Activated naive CD4-positive, alpha-beta T cell treated with anti-CD3 and anti-CD28 coated beads, Interleukin-2, amount 10 ng/mL, durations not matched to agents 7 days and 5 days (primary cell): ENCODE data around the gene CAGE1.

Experiments used
- CTCF ChIA-PET: fragments of 350-600 bp; sonication (Branson Sonifier 250); formaldehyde crosslinking; loops from one replicate; lab custom pipeline; 2021; ENCODE audit warnings: antibody characterized with exemption; lab: Charles Lee
- DNase-seq: peaks from one replicate; pipeline ENCODE4 v3.0.0-alpha.2; 2020
- H3K27ac Mint-ChIP-seq: one replicate; pipeline ENCODE4 v1.8.0; 2021; ENCODE audit warnings: mild to moderate bottlenecking, moderate library complexity, mixed read lengths
- H3K27me3 Mint-ChIP-seq: one replicate; pipeline ENCODE4 v1.8.0; 2021; ENCODE audit warnings: mild to moderate bottlenecking, mixed read lengths
- H3K36me3 Mint-ChIP-seq: one replicate; pipeline ENCODE4 v1.8.0; 2021; ENCODE audit warnings: mixed read lengths
- H3K4me1 Mint-ChIP-seq: one replicate; pipeline ENCODE4 v1.8.0; 2021; ENCODE audit warnings: mixed read lengths
- H3K4me3 Mint-ChIP-seq: one replicate; pipeline ENCODE4 v1.8.0; 2021; ENCODE audit warnings: mild to moderate bottlenecking, moderate library complexity, mixed read lengths
- H3K9me3 Mint-ChIP-seq: one replicate; pipeline ENCODE4 v1.8.0; 2021; ENCODE audit warnings: mixed read lengths

CAGE1 gene

DNA sequence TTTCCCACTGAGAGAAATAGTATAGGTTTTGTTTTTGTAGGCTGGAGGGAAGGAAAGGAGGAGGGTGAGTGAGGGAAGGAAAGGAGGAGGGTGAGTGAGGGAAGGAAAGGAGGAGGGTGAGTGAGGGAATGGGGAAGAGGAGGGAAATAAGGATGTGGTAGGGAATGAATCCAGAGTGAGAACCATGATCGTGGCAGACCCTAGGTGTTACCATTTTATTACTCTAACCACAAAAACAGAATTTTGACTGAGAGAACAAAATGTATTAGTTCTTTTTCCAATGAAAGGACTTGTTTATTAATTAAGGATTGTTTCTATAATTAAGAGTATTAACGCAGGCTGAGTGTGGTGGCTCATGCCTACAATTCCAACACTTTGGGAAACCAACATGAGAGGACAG lies 92.9 kb downstream of the CAGE1 start:
- peaks cover 51% of the 10 kb centered on the region for H3K36me3 Mint-ChIP-seq
- H3K27ac Mint-ChIP-seq: no peak overlapping the region
- no peaks in the 10 kb centered on the region for H3K4me1 Mint-ChIP-seq
- no peaks in the 10 kb centered on the region for H3K27me3 Mint-ChIP-seq
- CTCF ChIA-PET: no interaction called here
- no peaks in the 10 kb centered on the region for H3K9me3 Mint-ChIP-seq
- H3K4me3 Mint-ChIP-seq: no peak overlapping the region
- no peak for DNase-seq

DNA sequence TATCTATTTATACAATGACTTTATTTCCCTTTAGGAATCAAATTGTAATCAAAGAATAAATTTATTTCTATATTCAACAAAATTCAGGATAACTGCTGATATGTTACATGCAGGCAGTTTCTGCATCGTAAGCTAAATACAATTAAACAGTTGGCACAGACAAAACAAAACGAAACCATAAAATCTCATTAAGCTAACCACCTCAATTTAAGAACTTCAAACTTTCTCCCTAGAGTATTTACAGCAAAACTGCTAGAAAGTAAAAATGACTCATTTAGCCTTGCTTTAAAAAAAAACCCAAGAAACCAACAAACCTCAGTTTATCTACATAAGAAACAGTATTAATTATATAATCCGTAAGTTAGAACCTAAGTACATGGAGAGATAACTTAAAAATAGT lies 93.6 kb downstream of the CAGE1 start:
- no peak for DNase-seq
- CTCF ChIA-PET: no interaction called here
- H3K27me3 Mint-ChIP-seq: no peaks in the 10 kb centered on the region

DNA sequence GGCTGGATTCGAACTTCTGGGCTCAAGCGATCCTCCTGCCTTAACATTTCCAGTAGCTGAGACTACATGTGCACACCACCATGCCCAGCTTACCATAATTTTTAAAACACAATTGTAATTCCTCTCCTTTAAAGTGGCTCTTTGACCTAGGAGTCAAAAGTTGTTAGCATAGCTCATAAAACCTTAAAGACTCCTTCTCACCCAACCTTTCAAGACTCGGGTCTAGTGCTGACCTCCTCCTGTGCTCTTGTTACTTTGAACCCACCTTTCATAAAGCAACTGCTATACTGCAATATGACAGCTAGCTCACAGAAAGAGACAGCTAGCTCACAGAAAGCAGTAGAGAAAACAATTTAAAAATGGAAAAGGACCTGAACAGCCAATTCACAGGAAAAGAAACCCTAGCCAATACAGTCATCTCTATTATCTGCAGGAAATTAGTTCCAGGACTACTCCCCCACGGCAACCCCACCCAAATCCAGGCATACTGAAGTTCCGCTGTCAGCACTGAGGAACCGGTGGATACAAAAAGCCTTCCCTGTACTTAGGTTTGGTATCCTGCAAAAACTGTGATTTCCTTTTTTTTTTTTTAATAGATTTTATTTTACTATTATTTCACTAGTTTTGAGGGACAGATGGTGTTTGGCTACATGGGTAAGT lies 96.8 kb downstream of the CAGE1 start:
- H3K9me3 Mint-ChIP-seq: no peaks in the 10 kb centered on the region
- H3K4me1 Mint-ChIP-seq: no peaks in the 10 kb centered on the region
- H3K4me3 Mint-ChIP-seq: no peak overlapping the region
- H3K36me3 Mint-ChIP-seq: peaks cover 50% of the 10 kb centered on the region
- H3K27ac Mint-ChIP-seq: peak overlapping the region; percentile 7
- DNase-seq: no peak
- CTCF ChIA-PET: interaction anchor here (0.7 to 2.2 kb wide), 3 partner anchors 13 to 18 kb away, joined by 3 to 5 read pairs (median 4); no protein-coding TSS in a partner anchor
- no peaks in the 10 kb centered on the region for H3K27me3 Mint-ChIP-seq

More for the DNA sequence above, 93.6 kb downstream of the CAGE1 start:
- H3K4me3 Mint-ChIP-seq: no peak overlapping the region
- H3K9me3 Mint-ChIP-seq: no peaks in the 10 kb centered on the region
- H3K27ac Mint-ChIP-seq: no peak overlapping the region
- peaks cover 44% of the 10 kb centered on the region for H3K36me3 Mint-ChIP-seq
- no peaks in the 10 kb centered on the region for H3K4me1 Mint-ChIP-seq

DNA sequence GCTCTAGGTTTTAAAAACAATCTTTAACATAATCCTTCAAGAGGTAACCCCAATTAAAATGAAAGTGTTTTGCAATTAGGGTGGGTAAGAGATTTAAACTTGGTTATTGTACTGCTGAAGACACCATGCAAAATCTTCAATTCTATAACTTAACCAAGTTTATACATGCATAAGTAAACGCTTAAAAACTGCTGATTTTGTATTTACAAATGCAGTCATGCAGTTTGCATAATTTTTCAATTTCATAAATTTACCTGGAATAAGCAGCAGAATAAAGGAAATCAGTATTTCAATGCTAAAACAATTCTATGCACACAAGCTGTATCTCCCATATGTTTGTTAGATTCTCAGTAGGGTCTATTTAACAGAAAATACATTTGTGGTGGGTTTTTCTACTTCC lies 99.5 kb downstream of the CAGE1 start:
- CTCF ChIA-PET: no interaction called here
- H3K4me1 Mint-ChIP-seq: no peaks in the 10 kb centered on the region
- no peak for DNase-seq
- peaks cover 61% of the 10 kb centered on the region for H3K36me3 Mint-ChIP-seq
- H3K27me3 Mint-ChIP-seq: no peaks in the 10 kb centered on the region
- H3K4me3 Mint-ChIP-seq: no peak overlapping the region
- no peaks in the 10 kb centered on the region for H3K9me3 Mint-ChIP-seq
- H3K27ac Mint-ChIP-seq: no peak overlapping the region

DNA sequence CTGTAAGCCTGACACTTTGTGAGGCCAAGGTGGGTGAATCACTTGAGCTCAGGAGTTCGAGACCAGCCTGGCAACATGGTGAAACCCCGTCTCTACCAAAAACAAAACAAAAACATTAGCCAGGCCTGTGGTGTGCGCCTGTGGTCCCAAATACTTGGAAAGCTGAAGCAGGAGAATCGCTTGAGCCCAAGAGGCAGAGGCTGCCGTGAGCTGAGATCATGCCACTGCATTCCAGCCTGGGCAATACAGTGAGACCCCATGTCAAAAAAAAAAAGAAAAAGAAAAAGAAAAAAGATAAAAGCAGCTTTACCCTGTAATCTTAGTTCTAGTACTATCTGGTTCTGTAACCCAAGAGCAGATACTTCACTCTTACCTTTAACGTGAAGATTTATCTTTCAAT lies 104.1 kb downstream of the CAGE1 start:
- Mint-ChIP-seq H3K36me3 (peaks cover 60% of the 10 kb centered on the region), H3K9me3 (no peaks in the 10 kb centered on the region), H3K27me3 (no peaks in the 10 kb centered on the region), H3K4me1 (peaks cover 18% of the 10 kb centered on the region), H3K4me3 (no peak overlapping the region), H3K27ac (no peak overlapping the region)
- CTCF ChIA-PET: interaction anchor here (1.4 kb wide), 1 partner anchor 10 kb away, joined by 5 read pairs; no protein-coding TSS in a partner anchor
- no peak for DNase-seq

DNA sequence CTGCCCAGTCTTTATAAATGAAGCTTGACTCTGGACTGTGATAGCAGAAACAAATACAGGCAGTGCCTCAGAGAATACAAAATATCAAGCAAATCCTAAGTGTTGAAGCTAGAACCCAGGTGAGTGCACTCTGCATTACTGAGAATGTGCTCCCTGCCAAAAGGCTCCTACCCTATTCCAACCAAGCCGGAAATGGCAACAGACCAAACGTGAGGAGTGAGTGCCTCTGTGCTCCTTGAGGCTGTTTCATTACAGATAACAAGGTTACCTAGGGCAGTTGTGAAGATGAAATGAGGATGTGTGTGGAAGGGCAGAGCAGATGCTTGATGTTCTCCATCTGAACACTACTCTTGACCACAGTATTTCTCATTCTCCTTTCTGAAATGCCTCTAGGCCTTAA lies 105.9 kb downstream of the CAGE1 start:
- Mint-ChIP-seq H3K27ac (no peak overlapping the region), H3K9me3 (no peaks in the 10 kb centered on the region), H3K36me3 (peaks cover 44% of the 10 kb centered on the region), H3K4me1 (peaks cover 18% of the 10 kb centered on the region), H3K4me3 (no peak overlapping the region), H3K27me3 (peaks cover 3% of the 10 kb centered on the region)
- DNase-seq: no peak
- CTCF ChIA-PET: interaction anchor here (1.3 kb wide), 1 partner anchor 9 kb away, joined by 3 read pairs; no protein-coding TSS in a partner anchor

DNA sequence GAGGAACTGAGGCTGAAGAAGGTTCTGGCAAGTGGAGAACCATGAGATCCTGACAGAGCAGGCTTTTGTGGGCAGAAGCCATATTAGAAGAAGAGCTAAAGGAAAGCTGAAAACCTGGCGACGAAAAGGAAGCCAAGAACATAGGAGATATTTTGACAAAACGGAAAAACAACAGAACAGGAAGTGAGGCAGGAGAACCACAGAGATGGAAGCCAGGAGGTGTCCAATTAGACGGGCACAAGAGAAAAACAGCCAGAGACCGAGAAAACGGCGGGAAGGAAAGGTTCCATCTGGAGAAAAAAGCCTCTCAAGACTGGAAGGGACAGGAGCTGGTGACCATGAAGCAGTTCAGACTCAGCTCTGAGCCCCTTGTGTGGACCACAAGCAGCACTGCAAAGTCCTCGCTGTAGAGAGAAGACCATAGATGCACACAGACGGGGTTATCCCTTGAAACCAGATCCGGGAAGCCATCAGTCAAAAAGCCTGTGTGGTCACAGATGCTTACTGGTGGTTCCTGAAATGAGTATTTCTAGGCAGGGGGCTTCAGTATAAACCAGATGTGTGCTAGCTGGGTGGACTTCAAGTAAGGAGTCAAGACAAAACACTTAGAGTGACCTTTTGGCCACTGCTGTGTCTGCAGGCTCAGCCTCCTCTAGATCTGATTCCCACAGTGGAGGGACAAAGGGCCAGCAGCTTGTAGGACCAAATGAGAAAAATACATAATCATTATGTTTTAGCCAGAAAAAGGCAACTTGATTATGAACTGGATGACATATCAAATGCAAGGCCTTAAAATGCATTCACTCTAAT lies 107.2 kb downstream of the CAGE1 start:
- Mint-ChIP-seq H3K27ac (peak overlapping the region; percentile 2), H3K4me3 (no peak overlapping the region), H3K27me3 (peaks cover 5% of the 10 kb centered on the region), H3K36me3 (peaks cover 32% of the 10 kb centered on the region), H3K4me1 (peaks cover 18% of the 10 kb centered on the region), H3K9me3 (no peaks in the 10 kb centered on the region)
- DNase-seq: no peak
- CTCF ChIA-PET: interaction anchor here (1.3 kb wide), 1 partner anchor 8 kb away, joined by 3 read pairs; no protein-coding TSS in a partner anchor
